T47D (cell line): ENCODE measurements around the gene CCDC182.

Experiments
- DNase-seq, 2 experiments: peaks; one replicate each; pipeline versions ENCODE4 v3.0.0 to v3.0.0-alpha.2; 2011 to 2012; ENCODE audit warnings: low read depth in 1 of 2, low spot score in 1 of 2
- JUND ChIP-seq: IDR thresholded peaks from 2 replicates; pipeline ENCODE4 v1.6.1; 2012; ENCODE audit warnings: low read depth
- in situ Hi-C: cut with HindIII; loops from 2 replicates; pipeline ENCODE4 v1.10.0; 2016; ENCODE audit warnings: low sequenced_read_pairs, low pct_unique_long_range_greater_than_20kb

The CCDC182 gene

DNA sequence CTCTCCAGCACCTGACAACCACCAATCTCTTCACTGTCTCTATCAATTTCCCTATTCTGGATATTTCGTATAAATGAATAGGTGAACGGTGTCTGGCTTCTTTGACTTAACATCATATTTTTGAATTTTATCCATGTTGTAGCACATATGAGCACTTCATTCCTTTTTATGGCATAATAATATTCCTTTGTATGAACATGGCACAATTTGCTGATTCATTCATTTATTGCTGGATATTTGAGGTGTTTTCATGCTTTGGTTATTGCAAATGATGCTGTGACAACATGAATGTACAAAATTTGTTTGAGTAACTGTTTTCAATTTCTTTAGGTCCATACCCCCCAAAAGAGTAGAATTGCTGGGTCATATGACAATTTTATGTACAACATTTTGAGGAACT lies 12.0 kb downstream of the CCDC182 start:
- no peak for TF ChIP-seq JUND
- no peak for DNase-seq
- in situ Hi-C loops, result no loop called here

DNA sequence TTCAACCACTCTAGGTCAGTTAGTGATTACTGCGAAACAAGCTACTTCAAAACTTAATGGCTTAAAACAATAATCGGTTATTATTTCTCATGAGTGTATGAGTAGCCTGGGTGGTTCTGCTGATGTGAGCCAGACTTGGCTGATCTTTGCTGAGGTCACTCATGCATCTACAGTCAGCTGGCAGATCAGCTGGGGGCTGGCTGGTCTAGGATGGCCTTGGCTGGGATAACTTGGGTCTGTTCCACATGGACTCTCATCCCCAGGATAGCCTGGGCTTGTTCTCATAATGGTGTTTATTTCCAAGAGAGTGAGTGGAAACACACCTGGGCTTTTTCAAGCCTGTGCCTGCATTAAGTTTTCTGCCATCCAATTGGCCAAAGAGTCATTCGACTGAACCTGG lies 13.0 kb downstream of the CCDC182 start:
- DNase-seq, result no peak
- no peak for TF ChIP-seq JUND
- in situ Hi-C loops, result no loop called here

GRCh38 chr17:57730026-57730701 lies 14.9 kb downstream of the CCDC182 start:
- in situ Hi-C loops, result no loop called here

DNA sequence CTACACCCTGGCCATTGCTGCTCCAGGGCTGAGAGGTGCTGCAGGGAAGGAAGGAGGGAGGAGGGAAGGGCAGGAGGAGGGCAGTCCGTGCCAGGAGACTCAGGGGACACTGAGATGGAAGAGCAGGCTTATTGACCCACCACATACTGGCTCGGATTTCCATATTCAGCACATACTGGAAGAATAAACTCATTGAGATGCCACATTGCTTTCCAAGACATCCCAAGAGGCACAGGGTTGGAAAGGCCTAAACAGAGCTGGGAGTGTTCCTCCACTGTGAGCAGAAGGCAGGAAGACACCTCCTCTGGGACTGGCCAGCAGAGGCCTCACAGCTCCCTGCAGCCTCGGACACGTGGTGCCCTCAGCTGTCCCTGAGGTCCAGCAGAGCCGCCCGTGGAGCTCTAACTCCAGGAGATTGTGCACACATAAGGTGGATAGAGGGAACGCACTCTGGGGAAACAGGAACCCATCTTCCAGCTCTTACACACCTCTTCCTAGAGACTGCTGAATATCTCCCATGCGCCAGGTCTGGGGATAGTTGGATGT lies 17.4 kb downstream of the CCDC182 start:
- no peak for DNase-seq
- TF ChIP-seq JUND, result no peak
- in situ Hi-C loops, result no loop called here

More at GRCh38 chr17:57730026-57730701, 14.9 kb downstream of the CCDC182 start:
- no peak for DNase-seq
- TF ChIP-seq JUND, result no peak

GRCh38 chr17:57726838-57727237 lies 18.3 kb downstream of the CCDC182 start:
- no peak for DNase-seq
- in situ Hi-C loops, result no loop called here
- no peak for TF ChIP-seq JUND

GRCh38 chr17:57726213-57726790 lies 18.8 kb downstream of the CCDC182 start:
- in situ Hi-C loops, result no loop called here
- DNase-seq, result no peak
- TF ChIP-seq JUND, result no peak

DNA sequence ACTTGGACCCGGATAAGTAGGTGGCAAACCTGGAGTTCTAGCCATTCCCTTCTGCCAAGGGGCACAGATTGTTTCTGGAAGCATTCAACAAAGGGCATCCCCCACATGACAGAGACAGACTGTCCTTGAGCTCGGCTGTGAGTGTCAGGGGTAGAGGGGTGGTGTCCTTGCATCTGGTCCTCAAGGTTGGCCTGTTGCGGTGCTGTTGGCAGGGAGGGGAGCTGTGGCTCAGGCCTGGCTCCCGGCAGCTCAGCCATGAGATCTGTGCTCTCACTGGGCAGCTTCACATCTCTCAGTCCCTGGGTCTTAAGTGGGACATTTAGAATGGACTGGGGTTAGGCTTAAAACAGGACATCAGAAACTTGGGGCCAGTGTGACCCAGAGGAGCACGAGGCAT lies 20.4 kb downstream of the CCDC182 start:
- TF ChIP-seq JUND, result no peak
- in situ Hi-C loops, result no loop called here

DNA sequence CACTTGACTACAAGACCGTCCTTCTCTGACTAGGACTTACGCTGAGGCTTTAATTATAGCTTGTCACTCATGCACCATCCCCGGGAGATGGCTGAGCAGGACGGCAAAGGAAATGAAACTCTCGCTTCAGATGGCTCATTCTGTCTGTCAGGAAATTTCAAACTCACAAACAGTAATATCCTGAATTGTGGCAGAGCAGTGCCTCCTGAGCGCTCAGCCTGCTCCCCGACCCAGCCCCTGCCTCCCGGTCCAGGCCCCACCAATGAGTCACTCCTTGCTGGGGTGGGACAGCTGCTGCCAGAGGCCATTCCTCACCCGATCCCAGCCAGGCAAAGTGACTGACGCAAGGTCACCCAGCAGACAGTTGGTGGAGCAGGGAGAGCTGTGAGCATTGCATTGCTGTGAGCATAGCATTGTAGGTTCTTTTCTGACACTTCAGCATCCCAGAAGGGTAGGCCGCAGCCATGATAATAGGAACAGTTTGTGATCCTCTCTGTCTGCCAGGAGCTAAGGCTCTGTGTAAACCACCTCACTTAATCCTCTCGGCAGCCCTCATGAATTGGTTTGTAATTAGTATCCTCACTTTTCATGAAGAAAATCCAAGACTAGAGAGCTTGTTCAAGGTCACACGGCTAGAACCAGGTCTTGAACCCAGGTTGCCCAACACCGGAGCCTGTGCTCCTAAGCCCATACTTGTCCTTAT lies 20.9 kb downstream of the CCDC182 start:
- no peak for DNase-seq
- no peak for TF ChIP-seq JUND
- in situ Hi-C loops, result no loop called here

More for the DNA sequence above, 20.4 kb downstream of the CCDC182 start:
- DNase-seq, result no peak

- TF ChIP-seq JUND, result no peak
- in situ Hi-C loops, result no loop called here
- DNase-seq, result no peak
Measured at GRCh38 chr17:57723427-57724025, 21.6 kb downstream of the CCDC182 start.

DNA sequence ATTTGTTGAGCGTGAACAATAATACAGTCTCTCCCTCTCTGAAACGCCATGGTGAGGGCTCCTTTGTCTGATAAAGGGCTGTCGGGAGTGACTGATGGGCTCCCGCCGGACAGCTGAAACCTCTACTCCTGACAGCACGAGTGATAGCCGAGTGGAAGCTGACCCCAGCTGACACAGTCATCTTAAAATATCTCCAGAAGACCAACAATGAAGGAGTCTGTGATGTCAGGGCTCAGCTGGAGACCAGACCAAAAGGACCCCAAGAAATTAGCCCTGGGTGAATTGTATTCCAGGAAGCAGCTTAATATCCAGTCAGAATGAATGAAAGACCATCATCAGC lies 22.4 kb downstream of the CCDC182 start:
- TF ChIP-seq JUND, result no peak
- in situ Hi-C loops, result no loop called here
- no peak for DNase-seq

- DNase-seq, result no peak
- TF ChIP-seq JUND, result no peak
- in situ Hi-C loops, result no loop called here
Measured at GRCh38 chr17:57721967-57722703, 23.0 kb downstream of the CCDC182 start.

GRCh38 chr17:57720386-57721035 lies 24.6 kb downstream of the CCDC182 start:
- DNase-seq, result no peak
- in situ Hi-C loops, result no loop called here
- no peak for TF ChIP-seq JUND
